Natural killer cell (primary cell): ENCODE data around the gene PRR33. TPM values are rescaled to one million over a fixed set of nuclear protein-coding genes. Genes with fewer than 3 reads are reported as not detected.

Experiments used
- ATAC-seq, 3 donors: fragments of 150-1000 bp in 2 of 3; fragments of 200-7000 bp in 1 of 3; cut with Tn5 transposase; 1 replicate in 1 of 3; 2 replicates in 2 of 3; pipeline ENCODE4 v1.10.0; 2021; ENCODE audit warnings: mild to moderate bottlenecking in 2 of 3, moderate library complexity in 2 of 3
- DNase-seq, 2 donors: peaks; one replicate each; pipeline versions ENCODE4 v3.0.0 to v3.0.0-alpha.2; 2013 to 2021; ENCODE audit warnings: mixed read lengths in 1 of 2
- H3K27ac ChIP-seq: one replicate; pipeline ENCODE4 v1.5.1; 2013; ENCODE audit warnings: mild to moderate bottlenecking, low read length
- H3K27me3 ChIP-seq: one replicate; pipeline ENCODE4 v1.6.1; 2013; ENCODE audit warnings: low read length; ENCODE audit not compliant: control insufficient read depth, insufficient read depth
- H3K36me3 ChIP-seq: one replicate; pipeline ENCODE4 v1.6.1; 2013; ENCODE audit warnings: low read length; ENCODE audit not compliant: control insufficient read depth, insufficient read depth
- H3K4me1 ChIP-seq: one replicate; pipeline ENCODE4 v1.6.1; 2013; ENCODE audit warnings: low read length; ENCODE audit not compliant: control insufficient read depth, insufficient read depth
- H3K4me3 ChIP-seq: one replicate; pipeline ENCODE4 v1.5.1; 2013; ENCODE audit warnings: low read length
- H3K9me3 ChIP-seq: one replicate; pipeline ENCODE4 v1.6.1; 2013; ENCODE audit warnings: low read length; ENCODE audit not compliant: control insufficient read depth, insufficient read depth
- H3K27ac Mint-ChIP-seq, 2 donors: one replicate each; pipeline ENCODE4 v1.8.0; 2022; ENCODE audit warnings: mild to moderate bottlenecking in 2 of 2, mixed read lengths in 2 of 2, moderate library complexity in 1 of 2
- H3K27me3 Mint-ChIP-seq, 2 donors: one replicate each; pipeline ENCODE4 v1.8.0; 2022; ENCODE audit warnings: low read depth in 2 of 2, mixed read lengths in 2 of 2
- H3K36me3 Mint-ChIP-seq: one replicate; pipeline ENCODE4 v1.8.0; 2022; ENCODE audit warnings: mixed read lengths
- H3K4me1 Mint-ChIP-seq, 2 donors: one replicate each; pipeline ENCODE4 v1.8.0; 2022; ENCODE audit warnings: mixed read lengths in 2 of 2
- H3K4me3 Mint-ChIP-seq: one replicate; pipeline ENCODE4 v1.8.0; 2022; ENCODE audit warnings: mild to moderate bottlenecking, moderate library complexity, mixed read lengths
- H3K9me3 Mint-ChIP-seq, 2 donors: one replicate each; pipeline ENCODE4 v1.8.0; 2022; ENCODE audit warnings: mixed read lengths in 2 of 2
- WGBS: methylation state at CpG from one replicate; pipeline ENCODE4 v1.1.7; 2013; ENCODE audit warnings: missing lambda C conversion rate; ENCODE audit not compliant: insufficient coverage; 5-methylcytosine and 5-hydroxymethylcytosine counted together
- intact Hi-C: fragments of 100-400 bp; cut with micrococcal nuclease; formaldehyde crosslinking; loops from one replicate; pipeline ENCODE4 v1.14.2; 2022
- total RNA-seq, 4 donors: library from RNA; stranded (reverse); fragments of 120-200 nt in 1 of 4; gene quantifications; one replicate each; pipeline versions ENCODE4 v1.2.3 to v1.2.4, GENCODE V29; 2013 to 2022
- TF ChIP-seq, protein P1 (sequence below): fragments of 200-600 bp; IDR thresholded peaks from one replicate; pipeline ENCODE4 v1.8.0; 2022; ENCODE audit warnings: antibody characterized with exemption

The PRR33 gene
- total RNA-seq, 3 donors from 2014 or later (not counting 1 experiment from before 2014, with no cell fraction given): 0.14 to 0.32 TPM; not detected in 1

- TF ChIP-seq, protein P1, sequence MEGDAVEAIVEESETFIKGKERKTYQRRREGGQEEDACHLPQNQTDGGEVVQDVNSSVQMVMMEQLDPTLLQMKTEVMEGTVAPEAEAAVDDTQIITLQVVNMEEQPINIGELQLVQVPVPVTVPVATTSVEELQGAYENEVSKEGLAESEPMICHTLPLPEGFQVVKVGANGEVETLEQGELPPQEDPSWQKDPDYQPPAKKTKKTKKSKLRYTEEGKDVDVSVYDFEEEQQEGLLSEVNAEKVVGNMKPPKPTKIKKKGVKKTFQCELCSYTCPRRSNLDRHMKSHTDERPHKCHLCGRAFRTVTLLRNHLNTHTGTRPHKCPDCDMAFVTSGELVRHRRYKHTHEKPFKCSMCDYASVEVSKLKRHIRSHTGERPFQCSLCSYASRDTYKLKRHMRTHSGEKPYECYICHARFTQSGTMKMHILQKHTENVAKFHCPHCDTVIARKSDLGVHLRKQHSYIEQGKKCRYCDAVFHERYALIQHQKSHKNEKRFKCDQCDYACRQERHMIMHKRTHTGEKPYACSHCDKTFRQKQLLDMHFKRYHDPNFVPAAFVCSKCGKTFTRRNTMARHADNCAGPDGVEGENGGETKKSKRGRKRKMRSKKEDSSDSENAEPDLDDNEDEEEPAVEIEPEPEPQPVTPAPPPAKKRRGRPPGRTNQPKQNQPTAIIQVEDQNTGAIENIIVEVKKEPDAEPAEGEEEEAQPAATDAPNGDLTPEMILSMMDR: no peak
- no peaks in the 10 kb centered on the region for H3K36me3 Mint-ChIP-seq
- 78% methylated on average over 7 of the region's 7 CpGs for WGBS
- H3K27me3 Mint-ChIP-seq: peaks cover 4 to 13% of the 10 kb centered on the region in 2 donors
- Histone ChIP-seq H3K36me3 (peaks cover 11% of the 10 kb centered on the region), H3K27ac (no peak overlapping the region), H3K4me3 (no peak overlapping the region), H3K9me3 (no peaks in the 10 kb centered on the region), H3K27me3 (no peaks in the 10 kb centered on the region), H3K4me1 (peaks cover 55% of the 10 kb centered on the region)
- DNase-seq (no peak), ATAC-seq (no peak)
- peak overlapping the region; percentile 79 for H3K4me3 Mint-ChIP-seq
- H3K4me1 Mint-ChIP-seq: peaks cover 24 to 68% of the 10 kb centered on the region in 2 donors
- peaks cover 0 to 8% of the 10 kb centered on the region in 2 donors for H3K9me3 Mint-ChIP-seq
- no peak overlapping the region for H3K27ac Mint-ChIP-seq
- intact Hi-C loops: no loop called here
Measured at GRCh38 chr11:1892116-1892515, 421 bp upstream of the PRR33 start.

GRCh38 chr11:1890856-1891830 is 552 bp downstream of the PRR33 start:
- WGBS: 25% methylated on average over 34 of the region's 34 CpGs
- peaks cover 55% of the 10 kb centered on the region for H3K4me1 ChIP-seq
- peak overlapping the region; percentile 25 for H3K4me3 ChIP-seq
- H3K4me1 Mint-ChIP-seq: peaks cover 20 to 69% of the 10 kb centered on the region in 2 donors
- intact Hi-C loops: no loop called here
- peak; percentile 27 to 44 for DNase-seq
- TF ChIP-seq, protein P1: no peak
- ATAC-seq: peak; percentile 20 to 55 (median 40)
- no peaks in the 10 kb centered on the region for H3K27me3 ChIP-seq
- H3K36me3 ChIP-seq: peaks cover 18% of the 10 kb centered on the region
- H3K4me3 Mint-ChIP-seq: peak overlapping the region; percentile 79
- H3K27me3 Mint-ChIP-seq: peaks cover 0 to 3% of the 10 kb centered on the region in 2 donors
- H3K27ac ChIP-seq: peak overlapping the region; percentile 59
- H3K9me3 ChIP-seq: no peaks in the 10 kb centered on the region
- no peaks in the 10 kb centered on the region for H3K36me3 Mint-ChIP-seq
- H3K27ac Mint-ChIP-seq: peak overlapping the region in 1 of 2 donors; percentile 82
- peaks cover 0 to 8% of the 10 kb centered on the region in 2 donors for H3K9me3 Mint-ChIP-seq

DNA sequence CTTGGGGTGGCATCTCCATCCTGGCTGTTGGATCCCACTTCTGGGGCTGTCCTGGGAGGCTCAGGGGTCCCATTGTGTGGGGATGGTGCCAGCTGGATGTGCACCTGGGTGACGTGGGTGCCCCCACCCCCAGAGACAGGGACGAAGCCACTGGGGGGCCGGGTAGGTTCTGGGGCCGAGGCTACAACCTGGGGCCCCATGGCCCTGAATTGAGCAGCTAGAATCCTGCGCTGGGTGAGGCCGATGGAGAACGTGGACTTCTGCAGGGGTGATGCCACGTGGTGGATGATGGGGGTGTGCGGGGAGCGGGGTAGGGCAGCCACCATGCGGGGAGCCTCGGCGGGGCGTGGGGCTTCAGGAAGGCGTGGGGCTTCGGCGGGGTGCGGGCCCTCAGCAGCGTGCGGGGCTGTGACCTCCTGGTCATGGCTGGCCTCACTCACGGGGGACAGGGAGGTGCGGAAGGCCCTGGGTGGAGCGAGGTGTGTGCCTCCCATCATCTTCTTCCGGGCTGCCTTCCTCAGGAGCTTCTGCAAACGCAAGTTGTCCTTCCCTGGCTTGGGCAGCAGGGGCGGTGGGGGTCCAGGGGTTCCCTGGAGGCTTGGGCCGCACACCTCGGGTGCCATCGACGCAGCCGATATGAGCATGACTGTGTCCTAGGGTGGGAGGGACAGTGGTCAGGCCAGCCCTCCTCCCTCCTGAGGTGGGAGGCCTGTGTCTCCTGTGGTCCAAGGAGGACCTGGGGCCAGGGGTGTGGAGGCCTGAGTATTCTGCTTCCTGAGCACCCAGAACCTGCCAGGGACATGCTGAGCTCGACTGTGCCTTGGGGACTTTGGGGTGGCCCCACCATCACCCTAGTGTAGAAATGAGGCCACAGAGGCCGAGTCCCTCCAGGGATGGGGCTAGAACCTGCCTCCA is 1.5 kb downstream of the PRR33 start:
- TF ChIP-seq, protein P1: no peak
- peak in 1 of 3 donors; percentile 4 for ATAC-seq
- Histone ChIP-seq H3K36me3 (peaks cover 28% of the 10 kb centered on the region), H3K4me1 (peaks cover 55% of the 10 kb centered on the region), H3K9me3 (no peaks in the 10 kb centered on the region), H3K4me3 (peak overlapping the region; percentile 36), H3K27ac (peak overlapping the region; percentile 59), H3K27me3 (no peaks in the 10 kb centered on the region)
- Mint-ChIP-seq H3K36me3 (no peaks in the 10 kb centered on the region), H3K9me3 (peaks cover 0 to 8% of the 10 kb centered on the region in 2 donors), H3K4me3 (peak overlapping the region; percentile 79), H3K27ac (peak overlapping the region in 1 of 2 donors; percentile 82), H3K4me1 (peaks cover 20 to 69% of the 10 kb centered on the region in 2 donors), H3K27me3 (no peaks in the 10 kb centered on the region)
- DNase-seq: peak; percentile 32 to 45
- 23% methylated on average over 33 of the region's 33 CpGs for WGBS
- intact Hi-C loops: loop anchor here (2.0 kb wide), 1 partner anchor 37 kb away; the partner anchor contains the start of gene LSP1
